H1 (cell line): Measurements from ENCODE around the gene SOBP. TPM values are rescaled to one million over a fixed set of nuclear protein-coding genes. Genes with fewer than 3 reads are reported as not detected.

Source experiments
- CTCF ChIA-PET: fragments of 300-600 bp; sonication (Branson Sonifier 250); formaldehyde crosslinking; loops from one replicate; lab custom pipeline; 2021; ENCODE audit not compliant: partially characterized antibody; lab: Charles Lee
- POLR2A ChIA-PET: fragments of 300-600 bp; sonication (Branson Sonifier 250); formaldehyde crosslinking; loops from one replicate; lab custom pipeline; 2021; ENCODE audit warnings: inconsistent platforms; ENCODE audit not compliant: partially characterized antibody; lab: Charles Lee
- DNase-seq, 2 experiments: peaks; one replicate each; pipeline versions ENCODE4 v3.0.0 to v3.0.0-alpha.2; 2010 to 2022; ENCODE audit warnings: low spot score in 2 of 2, low read depth in 1 of 2, mixed read lengths in 1 of 2
- FAIRE-seq: peaks from 2 replicates; lab custom pipeline; 2011; peaks lifted over from hg19 to GRCh38; lab: Jason Lieb, UNC
- H2AFZ ChIP-seq: 2 replicates; pipeline ENCODE4 v1.8.1; 2012; ENCODE audit warnings: low read length, inconsistent platforms
- H2AK5ac ChIP-seq: 2 replicates; pipeline ENCODE4 v1.6.1; 2013; ENCODE audit warnings: low read depth, low read length
- H2BK120ac ChIP-seq: replicated peaks from 2 replicates; pipeline ENCODE3; 2013; ENCODE audit warnings: low read depth, low read length, inconsistent platforms
- H2BK12ac ChIP-seq: 2 replicates; pipeline ENCODE4 v1.6.1; 2013; ENCODE audit warnings: low read depth, low read length
- H2BK15ac ChIP-seq: 2 replicates; pipeline ENCODE4 v1.6.1; 2013; ENCODE audit warnings: low read length
- H2BK20ac ChIP-seq: 2 replicates; pipeline ENCODE4 v1.6.1; 2013; ENCODE audit warnings: low read length
- H2BK5ac ChIP-seq: 2 replicates; pipeline ENCODE4 v1.6.1; 2013; ENCODE audit warnings: low read depth, low read length
- H3K14ac ChIP-seq: 2 replicates; pipeline ENCODE4 v1.6.1; 2013; ENCODE audit warnings: inconsistent platforms; ENCODE audit not compliant: insufficient read length
- H3K18ac ChIP-seq: 2 replicates; pipeline ENCODE4 v1.6.1; 2013; ENCODE audit warnings: low read length; ENCODE audit errors: extremely low read depth
- H3K23ac ChIP-seq: 2 replicates; pipeline ENCODE4 v1.6.1; 2013; ENCODE audit warnings: inconsistent platforms; ENCODE audit not compliant: insufficient read length
- H3K23me2 ChIP-seq: 2 replicates; pipeline ENCODE4 v1.6.1; 2013; ENCODE audit warnings: low read depth, low read length
- H3K27ac ChIP-seq: 2 replicates; pipeline ENCODE4 v1.6.1; 2011; ENCODE audit warnings: low read depth, low read length, inconsistent platforms
- H3K27me3 ChIP-seq, 4 experiments: replicated peaks in 1 of 4; 1 replicate in 1 of 4; 2 replicates in 3 of 4; pipeline versions ENCODE4 v1.6.1 to v1.8.1; 2011 to 2013; ENCODE audit warnings: low read length in 3 of 4, mild to moderate bottlenecking in 3 of 4, inconsistent platforms in 2 of 4, mixed read lengths in 2 of 4, moderate library complexity in 1 of 4; ENCODE audit not compliant: control insufficient read depth in 3 of 4, insufficient read depth in 3 of 4; ENCODE audit errors: extremely low read depth in 1 of 4
- H3K36me3 ChIP-seq, 4 experiments: 2 replicates each; pipeline versions ENCODE4 v1.6.1 to v1.8.1; 2011 to 2013; ENCODE audit warnings: mild to moderate bottlenecking in 4 of 4, low read length in 3 of 4, moderate library complexity in 2 of 4, control low read depth in 1 of 4, inconsistent platforms in 1 of 4; ENCODE audit not compliant: insufficient read depth in 4 of 4, control insufficient read depth in 2 of 4
- H3K4ac ChIP-seq: replicated peaks from 2 replicates; pipeline ENCODE3; 2013; ENCODE audit warnings: low read length, low read depth, mixed read lengths, inconsistent platforms; ENCODE audit not compliant: insufficient read length
- H3K4me1 ChIP-seq, 4 experiments: replicated peaks in 1 of 4; 1 replicate in 1 of 4; 2 replicates in 3 of 4; pipeline versions ENCODE4 v1.6.1 to v1.8.1; 2011 to 2013; ENCODE audit warnings: low read length in 3 of 4, inconsistent platforms in 2 of 4, mixed read lengths in 1 of 4; ENCODE audit not compliant: insufficient read depth in 4 of 4, control insufficient read depth in 3 of 4
- H3K4me2 ChIP-seq, 2 experiments: 2 replicates each; pipeline versions ENCODE4 v1.6.1 to v1.8.1; 2011 to 2013; ENCODE audit warnings: low read depth in 2 of 2, low read length in 2 of 2, control low read depth in 1 of 2, inconsistent platforms in 1 of 2, mild to moderate bottlenecking in 1 of 2; ENCODE audit not compliant: insufficient read depth in 1 of 2
- H3K4me3 ChIP-seq, 4 experiments: fragments of 200-600, 300-600 bp in 1 of 4; sonication (generic), shearing (Covaris generic), sonication (Bioruptor Twin) in 1 of 4; 2 replicates each; pipeline versions ENCODE4 v1.5.1 to v1.8.1; 2011 to 2016; ENCODE audit warnings: low read length in 4 of 4, low read depth in 3 of 4, control low read depth in 2 of 4, inconsistent platforms in 2 of 4, mild to moderate bottlenecking in 2 of 4, mixed read lengths in 1 of 4, moderate library complexity in 1 of 4; ENCODE audit not compliant: insufficient read depth in 2 of 4; ENCODE audit errors: extremely low read depth in 1 of 4
- H3K56ac ChIP-seq: replicated peaks from 2 replicates; pipeline ENCODE3; 2013; ENCODE audit warnings: low read depth, mild to moderate bottlenecking, mixed read lengths, low read length, inconsistent platforms; ENCODE audit not compliant: insufficient read length
- H3K79me1 ChIP-seq: 2 replicates; pipeline ENCODE4 v1.6.1; 2013; ENCODE audit warnings: low read depth, low read length, control low read depth
- H3K79me2 ChIP-seq, 2 experiments: 2 replicates each; pipeline versions ENCODE4 v1.6.1 to v1.8.1; 2012 to 2013; ENCODE audit warnings: low read length in 2 of 2, mild to moderate bottlenecking in 2 of 2, inconsistent platforms in 1 of 2; ENCODE audit not compliant: insufficient read depth in 2 of 2, control insufficient read depth in 1 of 2
- H3K9ac ChIP-seq, 4 experiments: replicated peaks in 1 of 4; 1 replicate in 1 of 4; 2 replicates in 3 of 4; pipeline versions ENCODE4 v1.6.1 to v1.8.1; 2011 to 2013; ENCODE audit warnings: low read depth in 3 of 4, low read length in 3 of 4, control low read depth in 2 of 4, mild to moderate bottlenecking in 2 of 4, moderate library complexity in 2 of 4, inconsistent platforms in 1 of 4; ENCODE audit errors: extremely low read depth in 1 of 4
- H3K9me3 ChIP-seq, 2 experiments: 2 replicates each; pipeline versions ENCODE4 v1.6.1 to v1.8.1; 2012 to 2013; ENCODE audit warnings: mild to moderate bottlenecking in 2 of 2, moderate library complexity in 2 of 2, control low read depth in 1 of 2, inconsistent platforms in 1 of 2, low read depth in 1 of 2, low read length in 1 of 2, mixed read lengths in 1 of 2; ENCODE audit not compliant: insufficient read depth in 2 of 2
- H4K20me1 ChIP-seq, 2 experiments: replicated peaks in 1 of 2; 2 replicates each; pipeline versions ENCODE3 to v1.8.1; 2011 to 2013; ENCODE audit warnings: inconsistent platforms in 2 of 2, low read length in 2 of 2, mild to moderate bottlenecking in 1 of 2; ENCODE audit not compliant: insufficient read depth in 2 of 2, control insufficient read depth in 1 of 2
- H4K5ac ChIP-seq: 2 replicates; pipeline ENCODE4 v1.6.1; 2013; ENCODE audit warnings: low read length, low read depth, mixed read lengths, inconsistent platforms; ENCODE audit not compliant: insufficient read length
- H4K8ac ChIP-seq: 2 replicates; pipeline ENCODE4 v1.8.0; 2013; ENCODE audit warnings: mild to moderate bottlenecking, moderate library complexity, low read length, inconsistent platforms; ENCODE audit not compliant: insufficient read depth; ENCODE audit errors: extremely low read depth
- H4K91ac ChIP-seq: replicated peaks from 2 replicates; pipeline ENCODE3; 2013; ENCODE audit warnings: low read length, mixed read lengths, inconsistent platforms; ENCODE audit not compliant: insufficient read length
- PHF8 ChIP-seq: fragments of 200-600 bp; sonication (generic); conservative IDR thresholded peaks from 2 replicates; pipeline ENCODE4 v1.7.1; 2012; ENCODE audit warnings: low read depth, mild to moderate bottlenecking, inconsistent platforms, low read length, moderate library complexity
- RBBP5 ChIP-seq: IDR thresholded peaks from 2 replicates; pipeline ENCODE4 v1.7.1; 2012; ENCODE audit warnings: low read depth, mild to moderate bottlenecking, inconsistent platforms, low read length, moderate library complexity, borderline replicate concordance
- WGBS, 2 experiments: shearing (Covaris generic) in 1 of 2; methylation state at CpG; one replicate each; pipeline versions ENCODE4 v1.1.6 to v1.1.7; 2013 to 2015; ENCODE audit warnings: low lambda C conversion rate in 2 of 2, mixed read lengths in 2 of 2, inconsistent platforms in 1 of 2, low coverage in 1 of 2, missing lambda C conversion rate in 1 of 2; ENCODE audit not compliant: insufficient replicate concordance in 2 of 2, insufficient coverage in 1 of 2, insufficient read length in 1 of 2; ENCODE audit errors: extremely low coverage in 1 of 2, missing lambda C conversion rate in 1 of 2; 5-methylcytosine and 5-hydroxymethylcytosine counted together
- polyA plus RNA-seq, 7 experiments: library from polyadenylated mRNA; depleted of rRNA in 3 of 7; stranded (reverse) in 5 of 7; unstranded in 2 of 7; fragments of >200 nt in 5 of 7; fragments of 200-250 nt in 2 of 7; gene quantifications; 1 replicate in 5 of 7; 2 replicates in 1 of 7; 4 replicates in 1 of 7; pipeline versions ENCODE4 v1.2.1 to v1.2.3, GENCODE V29; 2011 to 2013; ENCODE audit warnings: missing spikeins in 2 of 7, mixed read lengths in 2 of 7
- total RNA-seq: library from RNA; stranded (reverse); fragmentation: NEBNext Ultra II Directional; extraction: Animal tissue kit (Norgen Biotek cat#: 25700); gene quantifications from 2 replicates; pipeline ENCODE4 v1.2.1, GENCODE V29; 2021
- TF ChIP-seq, protein P1 (sequence below): IDR thresholded peaks from 2 replicates; pipeline ENCODE4 v1.6.1; 2011; ENCODE audit warnings: low read length, improper control_type of control experiment

Gene SOBP
- total and polyA plus RNA-seq, 2 of the 8 experiments (the other 6 are each of a cell fraction or from before 2014, with no cell fraction given) = 0.45 to 6.2 TPM

DNA sequence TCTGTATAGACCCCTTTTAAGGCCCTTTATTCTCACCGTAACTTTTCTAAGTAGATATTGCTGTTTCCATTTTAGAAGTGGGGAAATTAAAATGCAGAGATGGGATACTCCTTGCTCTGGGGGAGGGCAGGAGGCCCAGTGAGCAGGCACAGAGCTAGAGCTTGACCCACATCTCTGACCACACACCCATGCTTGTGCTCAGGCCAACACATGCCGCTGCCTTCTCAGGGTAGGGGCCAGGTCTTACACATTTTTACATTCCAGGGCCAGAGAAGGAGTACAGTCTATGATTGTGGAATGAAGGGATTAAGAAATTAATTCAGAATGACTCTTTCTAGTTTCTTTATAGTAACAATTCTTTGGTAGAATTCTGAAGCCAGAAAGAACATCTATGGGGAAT lies 104.8 kb downstream of the SOBP start:
- H3K4me1 ChIP-seq = peaks cover 0 to 2% (median under 1%) of the 10 kb centered on the region in 4 experiments; a peak in 5 of 7 replicates
- H2BK5ac ChIP-seq = no peak overlapping the region
- no peak overlapping the region for H3K9ac ChIP-seq
- no peak overlapping the region for H4K91ac ChIP-seq
- H3K56ac ChIP-seq = no peak overlapping the region
- H3K79me2 ChIP-seq = no peaks in the 10 kb centered on the region
- H3K9me3 ChIP-seq = no peaks in the 10 kb centered on the region
- TF ChIP-seq, protein P1, sequence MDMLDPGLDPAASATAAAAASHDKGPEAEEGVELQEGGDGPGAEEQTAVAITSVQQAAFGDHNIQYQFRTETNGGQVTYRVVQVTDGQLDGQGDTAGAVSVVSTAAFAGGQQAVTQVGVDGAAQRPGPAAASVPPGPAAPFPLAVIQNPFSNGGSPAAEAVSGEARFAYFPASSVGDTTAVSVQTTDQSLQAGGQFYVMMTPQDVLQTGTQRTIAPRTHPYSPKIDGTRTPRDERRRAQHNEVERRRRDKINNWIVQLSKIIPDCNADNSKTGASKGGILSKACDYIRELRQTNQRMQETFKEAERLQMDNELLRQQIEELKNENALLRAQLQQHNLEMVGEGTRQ = no peak
- no peak for TF ChIP-seq PHF8
- no peak for TF ChIP-seq RBBP5
- ChIA-PET POLR2A (interaction anchor here (1.7 kb wide), 1 partner anchor 12 kb away, joined by 6 read pairs; no protein-coding TSS in a partner anchor), CTCF (interaction anchor here (0.5 kb wide), 1 partner anchor 16 kb away, joined by 3 read pairs; no protein-coding TSS in a partner anchor)
- H3K4me3 ChIP-seq = no peak overlapping the region
- no peak overlapping the region for H3K23ac ChIP-seq
- no peak overlapping the region for H3K18ac ChIP-seq
- H3K36me3 ChIP-seq = no peaks in the 10 kb centered on the region
- no peaks in the 10 kb centered on the region for H4K20me1 ChIP-seq
- H3K4me2 ChIP-seq = no peak overlapping the region
- no peaks in the 10 kb centered on the region for H3K23me2 ChIP-seq
- H2AFZ ChIP-seq = no peak overlapping the region
- H3K4ac ChIP-seq = no peak overlapping the region
- no peak for DNase-seq
- no peak overlapping the region for H4K8ac ChIP-seq
- no peak overlapping the region for H2BK20ac ChIP-seq
- H4K5ac ChIP-seq = no peak overlapping the region
- no peak overlapping the region for H3K14ac ChIP-seq
- 94% methylated on average over 2 of the region's 2 CpGs; no CpG with 5 or more reads in 1 of the 2 experiments for WGBS, 2 experiments
- no peak overlapping the region for H2BK12ac ChIP-seq
- H2BK15ac ChIP-seq = no peak overlapping the region
- H3K79me1 ChIP-seq = no peaks in the 10 kb centered on the region
- H2BK120ac ChIP-seq = no peak overlapping the region
- H3K27me3 ChIP-seq = no peaks in the 10 kb centered on the region
- H3K27ac ChIP-seq = no peak overlapping the region
- no peak overlapping the region for H2AK5ac ChIP-seq
- FAIRE-seq = no peak
